Stimulated activated CD4-positive, alpha-beta T cell treated with anti-CD3 and anti-CD28 coated beads, Interleukin-1b, Interleukin-23, amount 100 ng/mL, for 1 hour (primary cell): Measurements from ENCODE around the gene PIGB.
"Not testable (repeated sequence)": the region's sequence is repeated elsewhere in the genome, so short reads cannot be mapped to it uniquely, and the experiment has no call there.

Experiments used
- DNase-seq, 2 donors: peaks; one replicate each; pipeline ENCODE4 v3.0.0-alpha.2; 2020; ENCODE audit warnings: low read depth in 2 of 2

Gene PIGB

GRCh38 chr15:55297315-55297714 is 21.7 kb upstream of the PIGB start:
- no peak for DNase-seq

GRCh38 chr15:55302801-55303200 is 16.2 kb upstream of the PIGB start:
- DNase-seq: not testable (repeated sequence)

- DNase-seq: no peak
These were observed 665 bp downstream of the PIGB start for GRCh38 chr15:55319537-55320237.

DNA sequence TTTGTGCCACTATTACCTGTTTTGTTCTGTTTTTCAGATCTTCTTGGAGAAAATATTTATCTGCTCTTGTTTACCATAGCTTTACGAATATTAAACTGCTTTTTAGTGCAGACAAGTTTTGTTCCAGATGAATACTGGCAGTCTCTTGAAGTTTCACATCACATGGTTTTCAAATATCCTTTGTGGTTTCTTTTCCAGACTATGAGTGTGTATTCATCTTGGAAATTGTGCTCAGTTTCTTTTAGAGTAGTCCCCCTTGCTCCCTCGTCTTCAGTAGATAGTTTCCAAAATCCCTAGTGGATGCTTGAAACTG is 1.2 kb downstream of the PIGB start:
- no peak for DNase-seq

GRCh38 chr15:55320963-55321362 is 1.9 kb downstream of the PIGB start:
- DNase-seq: no peak

DNA sequence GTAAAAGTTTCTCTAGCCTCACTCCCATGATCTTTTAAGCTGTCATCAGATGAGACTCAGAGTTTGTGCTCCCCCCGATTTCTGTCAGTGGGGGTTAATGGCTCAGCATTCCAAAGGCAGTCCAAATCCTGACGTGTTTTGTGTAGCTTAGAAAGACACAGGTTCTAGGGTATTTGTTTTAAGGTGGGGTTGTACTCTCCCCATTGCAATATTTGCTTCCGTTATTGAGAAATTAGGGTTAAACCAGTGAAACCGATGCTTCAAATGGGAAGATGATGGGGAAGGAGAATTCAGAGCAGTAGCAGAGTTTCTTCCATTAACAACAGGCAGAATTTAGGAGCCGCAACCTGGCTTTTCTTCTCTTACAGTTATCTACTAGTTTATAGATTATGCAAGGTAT is 3.4 kb downstream of the PIGB start:
- no peak for DNase-seq

DNA sequence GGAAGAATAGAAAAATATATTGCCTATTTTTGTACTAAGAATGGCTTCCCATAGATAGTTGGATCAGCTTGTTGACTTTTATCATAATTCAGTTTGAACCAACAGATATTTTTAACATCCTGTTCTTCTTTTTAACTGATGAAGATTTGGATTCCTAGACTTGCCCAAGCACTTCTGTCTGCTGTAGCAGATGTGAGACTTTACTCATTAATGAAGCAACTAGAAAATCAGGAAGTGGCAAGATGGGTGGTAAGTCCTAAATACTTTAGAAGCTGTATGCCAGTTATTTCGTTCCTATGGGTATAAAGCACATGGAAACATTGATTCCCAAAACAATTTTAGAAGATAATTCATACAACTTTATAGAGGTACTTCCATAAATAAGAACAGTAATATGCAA is 8.4 kb downstream of the PIGB start:
- no peak for DNase-seq

DNA sequence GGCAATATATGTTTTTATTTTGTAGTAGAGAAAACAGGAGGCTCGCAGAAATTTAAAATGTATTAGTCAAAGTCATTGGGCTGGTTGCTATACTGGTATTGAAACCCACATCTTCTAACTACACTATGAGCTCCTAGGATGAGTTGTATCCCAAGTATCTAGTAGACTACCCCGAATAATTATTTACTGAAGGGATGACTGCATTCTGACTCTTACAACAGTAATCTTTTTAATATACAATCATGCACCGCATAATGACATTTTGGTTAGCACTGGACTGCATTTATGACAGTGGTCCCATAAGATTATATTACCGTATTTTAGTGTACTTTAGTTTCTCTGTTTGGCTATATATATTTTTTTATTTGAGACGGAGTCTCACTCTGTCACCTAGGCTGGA is 15.3 kb downstream of the PIGB start:
- no peak for DNase-seq

GRCh38 chr15:55334997-55335396 is 16.0 kb downstream of the PIGB start:
- DNase-seq: no peak

DNA sequence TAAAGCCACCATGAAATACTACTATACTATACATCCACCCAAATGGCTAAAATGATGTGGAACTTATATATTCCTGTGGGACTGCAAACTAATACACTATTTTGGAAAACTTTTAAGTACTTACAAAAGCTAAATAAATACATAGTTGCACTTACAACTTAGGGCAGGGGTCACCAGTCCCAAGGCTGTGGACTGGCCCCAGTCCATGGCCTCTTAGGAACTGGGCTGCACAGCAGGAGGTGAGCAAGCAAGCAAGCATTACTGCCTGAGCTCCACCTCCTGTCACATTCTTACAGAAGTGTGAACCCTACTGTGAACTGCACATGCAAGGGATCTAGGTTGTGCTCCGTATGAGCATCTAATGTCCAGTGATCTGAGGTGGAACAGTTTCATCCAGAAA is 18.1 kb downstream of the PIGB start:
- DNase-seq: no peak

DNA sequence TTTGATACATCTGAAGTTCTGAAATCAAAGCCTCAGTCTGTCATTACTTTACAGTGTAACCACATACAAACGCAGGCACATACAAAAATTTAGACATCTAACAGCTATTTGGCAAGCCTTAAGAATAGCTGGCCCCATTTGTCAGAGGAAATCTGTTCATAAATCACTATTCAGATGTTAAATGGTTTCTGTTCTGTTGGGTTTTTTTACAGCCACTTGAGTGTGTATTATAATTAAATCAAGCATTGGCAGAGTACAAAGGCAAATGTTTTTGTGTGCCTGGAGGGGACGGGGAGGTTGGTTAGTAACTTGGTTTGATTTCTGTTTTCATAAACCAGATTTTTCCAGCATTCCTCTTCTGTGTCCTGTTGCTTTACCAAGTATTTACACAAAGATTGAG is 24.1 kb downstream of the PIGB start:
- no peak for DNase-seq

DNA sequence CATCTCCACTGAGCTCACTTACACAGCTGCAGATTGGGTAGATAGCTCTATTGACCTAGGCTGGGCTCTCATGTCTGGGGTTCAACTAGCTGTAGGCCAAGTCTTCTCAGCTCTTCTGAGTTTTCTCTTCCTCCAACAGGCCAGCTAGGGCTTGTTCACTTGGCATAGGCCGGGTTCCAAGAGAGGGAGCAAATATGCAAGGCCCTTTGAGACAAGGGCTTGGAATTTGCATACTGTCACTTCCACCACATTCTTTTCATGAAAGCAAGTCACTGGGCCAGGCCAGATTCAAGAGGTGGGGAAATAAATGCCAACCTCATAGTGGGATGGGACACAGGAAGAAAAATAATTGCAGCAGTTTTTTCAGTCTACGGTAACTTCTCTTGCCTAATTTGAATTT is 25.2 kb downstream of the PIGB start:
- DNase-seq: no peak

DNA sequence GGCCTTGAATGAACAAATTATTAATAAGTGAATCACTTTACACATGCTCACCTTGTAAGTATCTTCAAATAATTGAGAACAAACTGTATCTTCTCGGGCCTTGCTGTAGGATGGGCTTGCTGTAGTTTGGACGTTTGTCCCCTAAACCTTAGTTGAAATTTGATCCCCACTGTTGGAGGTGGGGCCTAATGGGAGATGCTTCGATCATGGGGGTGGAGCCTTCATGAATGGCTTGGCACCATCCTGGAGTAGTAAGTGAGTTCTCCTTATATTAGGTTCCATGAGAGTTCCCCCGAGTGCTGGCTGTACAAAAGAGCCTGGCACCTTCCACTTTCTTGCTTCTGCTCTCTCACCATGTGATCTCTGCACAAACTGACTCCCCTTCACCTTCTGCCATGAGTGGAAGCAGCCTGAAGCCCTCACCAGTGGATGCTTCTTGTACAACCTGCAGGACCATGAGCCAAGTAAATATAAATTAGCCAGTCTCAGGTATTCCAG is 29.3 kb downstream of the PIGB start:
- DNase-seq: no peak

GRCh38 chr15:55349282-55349681 is 30.3 kb downstream of the PIGB start:
- DNase-seq: no peak

- no peak for DNase-seq
These were observed 34.0 kb downstream of the PIGB start for GRCh38 chr15:55353025-55353424.

DNA sequence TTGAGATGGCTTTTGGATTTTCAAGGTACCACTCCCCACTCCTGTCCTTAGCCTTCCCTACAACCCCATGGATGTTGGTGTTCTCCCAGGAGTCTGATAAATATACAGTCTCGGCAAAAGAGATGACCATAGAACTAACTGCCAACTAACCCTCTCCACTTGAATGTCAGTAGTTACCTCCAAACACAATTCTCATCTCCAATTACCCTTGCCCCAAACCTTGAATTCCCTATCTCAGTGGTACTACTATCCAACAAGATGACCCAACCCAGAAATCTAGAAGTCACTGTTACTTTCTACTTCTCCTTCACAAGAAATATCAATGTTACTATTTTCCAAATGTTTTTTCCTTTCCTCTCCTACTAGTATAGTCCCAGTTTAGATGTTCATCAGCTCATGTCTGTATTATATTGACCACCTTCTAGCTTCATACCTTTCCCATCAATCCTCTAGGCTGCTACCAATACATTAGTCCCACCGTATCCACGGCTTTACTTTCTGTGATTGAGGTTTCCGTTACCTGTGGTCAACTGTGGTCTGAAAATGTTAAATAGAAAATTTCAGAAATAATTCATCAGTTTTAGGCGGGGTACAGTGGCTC is 38.1 kb downstream of the PIGB start:
- no peak for DNase-seq

GRCh38 chr15:55357774-55358173 is 38.8 kb downstream of the PIGB start:
- no peak for DNase-seq

GRCh38 chr15:55358471-55358870 is 39.4 kb downstream of the PIGB start:
- DNase-seq: no peak

GRCh38 chr15:55360256-55360655 is 41.2 kb downstream of the PIGB start:
- DNase-seq: no peak

- no peak for DNase-seq
These were observed 42.0 kb downstream of the PIGB start for GRCh38 chr15:55361048-55361447.

GRCh38 chr15:55362641-55363040 is 43.6 kb downstream of the PIGB start:
- DNase-seq: no peak

- no peak for DNase-seq
These were observed 48.0 kb downstream of the PIGB start for GRCh38 chr15:55366981-55367380.

- DNase-seq: no peak
These were observed 53.8 kb downstream of the PIGB start for GRCh38 chr15:55372701-55373440.
